GM12801 (cell line): ENCODE data around the gene DDX50.

ENCODE experiments used
- CTCF ChIP-seq: IDR thresholded peaks from one replicate; pipeline ENCODE4 v1.5.1; 2011; ENCODE audit warnings: control low read depth; ENCODE audit not compliant: insufficient read length; ENCODE audit errors: extremely low read depth

The DDX50 gene

GRCh38 chr10:68925489-68925888 is 24.4 kb downstream of the DDX50 start:
- no peak for TF ChIP-seq CTCF

- no peak for TF ChIP-seq CTCF
Measured at GRCh38 chr10:68934994-68935393, 33.9 kb downstream of the DDX50 start.

GRCh38 chr10:68938117-68938516 is 37.0 kb downstream of the DDX50 start:
- TF ChIP-seq CTCF, result no peak

- TF ChIP-seq CTCF, result no peak
Measured at GRCh38 chr10:68938884-68939283, 37.8 kb downstream of the DDX50 start.

GRCh38 chr10:68950598-68950997 is 49.5 kb downstream of the DDX50 start:
- no peak for TF ChIP-seq CTCF

GRCh38 chr10:68954904-68955303 is 53.8 kb downstream of the DDX50 start:
- no peak for TF ChIP-seq CTCF

GRCh38 chr10:68955355-68955831 is 54.3 kb downstream of the DDX50 start:
- no peak for TF ChIP-seq CTCF

GRCh38 chr10:68955832-68956532 is 54.9 kb downstream of the DDX50 start, which contains the start of gene DDX21:
Gene DDX21 (plus strand): TSS chr10:68956170. CDS start chr10:68956226, 56 bp downstream.
- no peak for TF ChIP-seq CTCF
